CD4-positive, alpha-beta T cell treated with Interferon alpha-2 for 1 hour (primary cell): Measurements from ENCODE around the gene FMR1.

Experiments used
- DNase-seq, 2 donors: peaks; one replicate each; pipeline ENCODE4 v3.0.0-alpha.2; 2020 to 2022

FMR1 gene

DNA sequence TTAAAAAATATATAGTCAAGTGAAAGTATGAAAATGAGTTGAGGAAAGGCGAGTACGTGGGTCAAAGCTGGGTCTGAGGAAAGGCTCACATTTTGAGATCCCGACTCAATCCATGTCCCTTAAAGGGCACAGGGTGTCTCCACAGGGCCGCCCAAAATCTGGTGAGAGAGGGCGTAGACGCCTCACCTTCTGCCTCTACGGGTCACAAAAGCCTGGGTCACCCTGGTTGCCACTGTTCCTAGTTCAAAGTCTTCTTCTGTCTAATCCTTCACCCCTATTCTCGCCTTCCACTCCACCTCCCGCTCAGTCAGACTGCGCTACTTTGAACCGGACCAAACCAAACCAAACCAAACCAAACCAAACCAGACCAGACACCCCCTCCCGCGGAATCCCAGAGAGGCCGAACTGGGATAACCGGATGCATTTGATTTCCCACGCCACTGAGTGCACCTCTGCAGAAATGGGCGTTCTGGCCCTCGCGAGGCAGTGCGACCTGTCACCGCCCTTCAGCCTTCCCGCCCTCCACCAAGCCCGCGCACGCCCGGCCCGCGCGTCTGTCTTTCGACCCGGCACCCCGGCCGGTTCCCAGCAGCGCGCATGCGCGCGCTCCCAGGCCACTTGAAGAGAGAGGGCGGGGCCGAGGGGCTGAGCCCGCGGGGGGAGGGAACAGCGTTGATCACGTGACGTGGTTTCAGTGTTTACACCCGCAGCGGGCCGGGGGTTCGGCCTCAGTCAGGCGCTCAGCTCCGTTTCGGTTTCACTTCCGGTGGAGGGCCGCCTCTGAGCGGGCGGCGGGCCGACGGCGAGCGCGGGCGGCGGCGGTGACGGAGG, at the start of gene FMR1:
Gene FMR1 (plus strand): TSS at position 728 of the 831 bp plus-strand sequence. CDS start 261 bp downstream, outside the sequence.
- peak; percentile 96 for DNase-seq

DNA sequence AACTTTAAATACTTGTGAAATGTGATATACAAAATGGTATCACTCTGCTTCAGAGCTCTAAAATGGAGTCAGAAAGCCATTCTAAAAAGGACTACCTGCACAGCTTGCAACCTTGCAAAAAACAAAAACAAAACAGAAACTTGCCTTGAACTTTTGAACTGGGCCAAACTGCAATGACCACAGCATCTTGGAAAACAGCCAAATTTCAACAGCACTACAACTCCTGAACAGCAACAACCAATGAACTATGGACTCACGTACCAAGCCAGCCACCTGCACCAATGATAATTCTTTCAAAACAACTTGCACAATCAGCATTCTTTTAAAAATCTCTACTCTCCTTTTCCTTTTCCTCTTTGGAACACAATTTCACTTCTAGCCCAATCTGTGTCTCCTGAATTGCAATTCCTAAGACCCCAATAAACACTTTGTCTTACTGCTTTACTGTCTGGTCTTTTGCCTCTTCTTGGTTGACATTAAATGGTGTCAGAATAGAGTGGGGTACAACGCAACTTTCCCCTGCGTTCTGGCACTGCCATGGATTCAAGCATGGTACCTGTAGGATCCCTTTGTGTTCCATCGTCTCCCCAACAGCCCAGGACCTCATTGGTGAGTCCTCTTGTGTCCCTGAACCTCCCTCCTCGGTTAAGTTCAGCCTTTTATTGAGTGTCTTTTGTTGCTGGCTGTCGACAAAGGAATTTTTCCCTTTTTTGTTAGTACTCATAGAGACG, 35.7 kb upstream of the FMR1 start:
- DNase-seq = peak in 1 of 2 donors; percentile 13

GRCh38 chrX:147876849-147877646, 34.7 kb upstream of the FMR1 start:
- DNase-seq = no peak

DNA sequence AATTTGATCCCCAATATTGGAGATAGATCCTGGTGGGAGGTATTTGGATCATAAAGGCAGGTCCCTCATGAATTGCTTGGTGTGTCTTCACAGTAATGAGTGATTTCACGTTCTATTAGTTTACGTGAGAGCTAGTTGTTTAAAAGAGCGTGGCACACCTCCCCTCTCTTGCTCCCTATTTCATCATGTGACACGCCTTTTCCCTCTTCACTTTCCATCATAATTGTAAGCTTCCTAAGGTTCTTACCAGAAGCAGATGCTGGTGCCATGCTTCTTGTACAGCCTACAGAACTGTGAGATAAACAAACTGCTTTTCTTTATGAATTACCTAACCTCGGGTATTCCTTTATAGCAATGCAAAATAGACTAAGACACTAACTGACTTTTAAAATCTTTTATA, 34.0 kb upstream of the FMR1 start:
- DNase-seq = no peak

DNA sequence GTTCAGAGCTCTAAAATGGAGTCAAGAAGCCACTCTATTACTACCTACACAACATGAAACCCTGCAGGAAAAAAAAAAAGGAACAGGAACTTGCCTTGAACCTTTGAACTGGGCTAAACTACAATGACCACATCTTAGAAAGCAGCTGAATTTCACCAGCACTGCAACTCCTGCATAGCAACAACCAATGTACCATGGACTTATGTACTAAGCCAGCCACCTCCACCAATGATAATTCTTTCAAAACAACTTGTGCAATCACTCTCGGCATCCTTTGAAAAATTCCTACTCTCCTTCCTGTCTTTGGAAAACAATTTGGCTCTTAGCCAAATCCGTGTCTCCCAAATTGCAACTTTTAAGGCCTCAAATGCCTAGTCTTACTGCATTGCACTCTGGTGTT, 26.8 kb upstream of the FMR1 start:
- DNase-seq = no peak

DNA sequence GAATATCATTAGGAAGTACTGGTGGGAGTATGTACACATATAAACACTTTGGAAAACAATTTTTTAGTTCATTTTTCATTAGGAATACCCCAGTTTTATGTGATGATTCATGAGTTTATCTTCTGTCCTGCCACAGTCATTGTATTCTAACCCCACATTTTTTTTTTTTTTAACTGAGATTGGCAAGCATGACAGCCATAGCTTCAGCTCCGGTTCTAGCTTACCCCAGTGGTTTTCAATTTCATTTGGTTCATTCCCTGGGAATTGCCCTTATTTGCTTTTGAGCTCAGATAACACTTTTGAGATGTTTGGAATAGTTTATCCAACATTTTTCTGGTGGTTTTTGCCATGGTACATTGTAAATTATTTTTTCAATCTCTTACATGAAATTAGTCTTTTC, 21.0 kb upstream of the FMR1 start:
- no peak for DNase-seq

- DNase-seq = no peak
Observed at GRCh38 chrX:147891896-147892295, 19.8 kb upstream of the FMR1 start.

GRCh38 chrX:147893741-147894140, 18.0 kb upstream of the FMR1 start:
- no peak for DNase-seq

GRCh38 chrX:147894366-147894963, 17.3 kb upstream of the FMR1 start:
- no peak for DNase-seq

DNA sequence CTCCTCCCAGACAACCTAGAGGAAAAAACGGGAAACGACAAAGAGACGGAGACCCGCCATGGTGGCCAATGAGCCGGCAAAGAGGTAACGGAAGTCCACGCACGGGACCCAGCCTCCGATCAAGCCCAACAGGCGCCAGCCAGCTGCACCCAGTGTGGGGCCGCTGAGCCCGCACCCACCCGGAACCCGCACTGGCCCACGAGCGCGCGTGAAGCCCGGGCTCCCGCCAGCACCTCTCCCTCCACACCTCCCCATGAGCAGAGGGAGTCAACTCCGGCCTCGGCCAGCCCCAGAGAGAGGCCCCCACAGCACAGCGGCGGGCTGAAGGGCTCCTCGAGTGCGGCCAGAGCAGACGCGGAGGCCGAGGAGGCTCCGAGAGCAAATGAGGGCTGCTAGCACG, 14.6 kb upstream of the FMR1 start:
- DNase-seq = no peak

DNA sequence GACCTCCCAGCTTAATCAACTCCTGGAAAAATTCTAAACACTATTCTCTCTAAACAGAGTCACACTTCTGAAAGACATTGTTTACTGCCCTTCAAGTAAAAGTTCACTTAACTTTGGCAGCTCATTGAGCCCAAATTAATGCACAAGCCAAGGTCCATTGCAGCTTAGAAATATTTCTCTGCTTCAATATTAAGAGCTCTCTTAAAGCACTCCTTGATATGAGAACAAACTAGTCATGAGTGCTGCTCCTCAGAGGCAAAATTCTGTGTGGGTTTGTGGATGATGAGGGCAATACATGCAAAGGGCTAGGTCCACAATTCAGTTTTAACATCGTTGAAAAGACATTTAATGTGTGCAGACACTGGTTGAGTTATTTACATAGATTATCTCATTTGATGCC, 12.8 kb upstream of the FMR1 start:
- no peak for DNase-seq

GRCh38 chrX:147899379-147900114, 12.2 kb upstream of the FMR1 start:
- no peak for DNase-seq

DNA sequence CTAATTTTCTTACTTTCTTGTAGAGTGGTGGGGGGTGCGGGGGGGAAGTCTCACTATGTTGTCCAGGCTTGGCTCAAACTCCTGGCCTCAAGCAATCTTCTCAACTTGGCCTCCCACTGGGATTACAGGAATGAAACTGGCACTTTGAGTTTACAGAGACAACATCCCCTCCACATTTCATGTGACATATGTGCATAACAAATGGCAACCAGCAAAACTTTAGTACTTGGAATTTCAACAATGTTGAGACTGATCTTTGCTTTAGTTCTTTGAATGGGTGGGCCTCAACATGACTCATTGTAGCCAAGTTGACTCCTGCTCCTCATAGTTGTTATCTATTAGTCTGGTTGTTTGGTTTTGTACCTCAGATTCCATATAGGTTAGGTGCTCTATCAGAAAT, 11.4 kb upstream of the FMR1 start:
- DNase-seq = no peak

DNA sequence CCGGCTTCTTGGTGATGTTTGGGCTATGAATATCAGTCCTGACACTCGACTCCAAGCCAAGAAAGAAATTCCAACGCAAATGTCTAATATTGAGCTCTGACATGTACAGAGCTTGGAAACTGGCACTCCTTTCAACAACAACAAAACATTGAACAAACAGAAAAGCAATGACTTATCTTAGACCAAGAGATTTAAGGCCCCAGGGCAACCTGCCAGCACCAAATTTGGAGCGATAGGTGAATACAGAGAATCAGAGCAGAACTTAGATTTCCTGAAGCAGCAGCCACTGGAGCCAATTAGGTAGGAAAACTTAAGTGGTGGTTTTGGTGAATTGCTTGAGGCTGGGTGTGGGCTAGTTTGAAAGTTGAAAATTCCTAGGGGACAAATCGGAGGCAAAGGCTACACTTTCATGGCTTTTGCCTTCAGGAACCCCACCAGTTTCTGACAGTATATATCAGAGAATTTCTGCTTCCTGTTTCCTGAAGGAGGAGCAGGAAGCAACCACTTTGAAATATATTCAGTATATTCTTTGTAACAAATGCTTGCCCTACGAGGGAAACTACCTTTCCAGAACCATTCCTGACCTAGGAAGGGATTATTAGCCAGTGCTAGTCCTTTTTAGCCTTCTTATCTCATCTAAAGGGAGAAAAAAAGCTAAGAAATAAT, 10.1 kb upstream of the FMR1 start:
- no peak for DNase-seq

GRCh38 chrX:147902270-147902669, 9.4 kb upstream of the FMR1 start:
- no peak for DNase-seq

DNA sequence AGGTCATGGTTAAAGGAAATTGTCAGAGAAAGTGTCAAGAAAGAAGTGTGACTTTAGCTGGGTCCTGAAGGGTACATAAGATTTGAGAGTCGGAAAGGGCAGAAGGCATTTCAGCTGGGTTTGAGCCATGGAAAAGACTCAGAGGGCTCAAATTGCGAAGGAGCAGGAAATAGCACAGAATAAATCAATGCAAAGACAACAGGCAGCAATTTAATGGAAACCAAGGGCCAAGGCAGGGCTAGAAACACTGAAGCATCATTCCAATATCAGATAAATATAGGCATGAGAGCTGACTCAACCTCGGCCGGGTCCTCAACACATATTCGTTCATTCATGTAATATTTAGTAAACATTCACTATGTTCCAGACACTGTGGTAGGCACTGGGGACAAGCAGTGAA, 3.6 kb upstream of the FMR1 start:
- DNase-seq = no peak

DNA sequence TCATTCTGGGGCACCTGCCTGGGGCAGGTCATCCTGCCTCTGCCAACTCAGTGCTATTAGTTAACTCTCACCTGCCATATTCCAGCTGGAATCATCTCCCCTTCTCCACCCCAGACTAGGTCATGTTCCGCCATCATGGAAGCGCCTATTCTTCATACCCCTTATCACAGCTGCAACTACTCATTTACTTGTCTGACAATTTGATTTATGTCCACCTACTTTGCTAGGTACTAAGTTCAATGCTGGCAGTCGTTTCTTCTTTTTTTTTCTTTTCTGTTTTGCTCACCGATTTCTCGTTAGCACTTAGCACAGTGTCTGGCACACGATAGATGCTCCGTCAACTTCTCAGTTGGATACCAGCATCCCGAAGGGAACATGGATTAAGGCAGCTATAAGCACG, 1.1 kb upstream of the FMR1 start:
- DNase-seq = no peak

- peak; percentile 22 to 45 for DNase-seq
Observed at GRCh38 chrX:147912093-147912801, 528 bp downstream of the FMR1 start.

DNA sequence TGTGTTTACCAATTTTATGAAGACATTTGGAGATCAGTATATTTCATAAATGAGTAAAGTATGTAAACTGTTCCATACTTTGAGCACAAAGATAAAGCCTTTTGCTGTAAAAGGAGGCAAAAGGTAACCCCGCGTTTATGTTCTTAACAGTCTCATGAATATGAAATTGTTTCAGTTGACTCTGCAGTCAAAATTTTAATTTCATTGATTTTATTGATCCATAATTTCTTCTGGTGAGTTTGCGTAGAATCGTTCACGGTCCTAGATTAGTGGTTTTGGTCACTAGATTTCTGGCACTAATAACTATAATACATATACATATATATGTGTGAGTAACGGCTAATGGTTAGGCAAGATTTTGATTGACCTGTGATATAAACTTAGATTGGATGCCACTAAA, 1.9 kb downstream of the FMR1 start:
- DNase-seq = no peak

DNA sequence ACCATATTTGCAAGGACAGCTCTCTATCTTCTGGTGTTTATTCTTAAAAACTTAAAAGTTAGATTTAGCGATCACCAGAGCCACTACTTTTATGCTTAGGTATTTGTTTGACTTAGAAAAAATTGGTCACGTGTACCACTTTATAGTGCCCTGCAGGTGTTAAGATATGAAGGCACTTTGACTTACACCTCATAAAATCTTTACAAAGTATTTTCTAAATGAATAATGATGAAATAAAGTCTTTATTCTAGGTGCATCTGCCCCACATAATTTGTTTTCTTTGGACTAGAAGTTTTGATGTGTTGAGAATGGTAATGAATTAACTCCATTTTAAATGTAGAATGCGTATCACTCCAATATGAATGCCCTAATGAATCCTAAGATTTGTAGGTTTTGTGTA, 2.9 kb downstream of the FMR1 start:
- DNase-seq = no peak

DNA sequence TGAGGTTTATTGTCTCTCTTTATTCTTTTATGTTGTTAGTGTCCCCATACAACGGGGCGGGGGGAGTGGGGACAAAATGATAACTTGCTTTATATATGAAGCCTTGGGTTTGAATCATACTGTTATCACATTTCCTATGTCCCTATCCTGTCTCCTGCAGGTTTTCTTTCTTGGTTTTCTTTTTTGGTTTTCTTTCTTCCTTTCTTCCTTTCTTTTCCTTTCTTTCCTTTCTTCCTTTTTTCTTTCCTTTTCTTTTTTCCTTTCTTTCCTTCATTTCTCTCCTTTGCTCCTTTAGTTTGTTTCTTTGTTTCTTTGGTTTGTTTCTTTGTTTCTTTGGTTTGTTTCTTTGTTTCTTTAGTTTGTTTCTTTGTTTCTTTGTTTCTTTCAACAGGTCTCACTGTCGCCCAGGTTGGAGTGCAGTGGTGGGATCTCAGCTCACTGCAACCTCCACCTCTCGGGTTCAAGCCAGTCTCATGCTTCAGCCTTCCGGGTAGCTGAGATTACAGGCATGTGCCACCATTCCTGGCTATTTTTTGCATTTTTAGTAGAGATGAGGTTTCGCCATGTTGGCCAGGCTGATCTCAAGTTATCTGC, 4.8 kb downstream of the FMR1 start:
- no peak for DNase-seq
